H9 (cell line): ENCODE results near the gene FAM53B. TPM values are rescaled to one million over a fixed set of nuclear protein-coding genes. Genes with fewer than 3 reads are reported as not detected.
A peak's percentile ranks its signal among the peaks of the same experiment; 100 is the strongest.

Experiments
- DNase-seq: peaks from one replicate; pipeline ENCODE4 v3.0.0-alpha.2; 2017
- H2AFZ ChIP-seq: one replicate; pipeline ENCODE4 v1.6.1; 2013; ENCODE audit warnings: mild to moderate bottlenecking, low read length, control low read depth, moderate library complexity
- H2AK5ac ChIP-seq: 2 replicates; pipeline ENCODE4 v1.6.1; 2013; ENCODE audit warnings: low read length, control low read depth, mixed read lengths; ENCODE audit not compliant: insufficient read length
- H2BK120ac ChIP-seq: one replicate; pipeline ENCODE4 v1.6.1; 2013; ENCODE audit warnings: low read depth, mild to moderate bottlenecking, low read length, control low read depth, inconsistent platforms; ENCODE audit not compliant: poor library complexity, severe bottlenecking
- H2BK12ac ChIP-seq: 2 replicates; pipeline ENCODE4 v1.6.1; 2013; ENCODE audit warnings: low read length, control low read depth, mixed read lengths, low read depth; ENCODE audit not compliant: insufficient read length
- H2BK15ac ChIP-seq: 2 replicates; pipeline ENCODE4 v1.6.1; 2013; ENCODE audit warnings: low read depth, low read length, control low read depth
- H2BK20ac ChIP-seq: one replicate; pipeline ENCODE4 v1.6.1; 2013; ENCODE audit warnings: low read depth, mild to moderate bottlenecking, low read length, control low read depth, inconsistent platforms; ENCODE audit not compliant: poor library complexity, severe bottlenecking
- H2BK5ac ChIP-seq: 2 replicates; pipeline ENCODE4 v1.6.1; 2013; ENCODE audit warnings: low read length, control low read depth, mixed read lengths; ENCODE audit not compliant: insufficient read length
- H3K14ac ChIP-seq: 2 replicates; pipeline ENCODE4 v1.6.1; 2013; ENCODE audit warnings: low read length, control low read depth; ENCODE audit not compliant: insufficient read depth
- H3K18ac ChIP-seq: 2 replicates; pipeline ENCODE4 v1.6.1; 2013; ENCODE audit warnings: low read depth, mild to moderate bottlenecking, mixed read lengths, low read length, control low read depth; ENCODE audit not compliant: insufficient read length
- H3K23ac ChIP-seq: 2 replicates; pipeline ENCODE4 v1.6.1; 2013; ENCODE audit warnings: low read length, control low read depth, mixed read lengths, low read depth; ENCODE audit not compliant: insufficient read length
- H3K23me2 ChIP-seq: 2 replicates; pipeline ENCODE4 v1.6.1; 2013; ENCODE audit warnings: low read depth, mild to moderate bottlenecking, mixed read lengths, low read length, control low read depth; ENCODE audit not compliant: insufficient read length, poor library complexity, severe bottlenecking
- H3K27ac ChIP-seq: 2 replicates; pipeline ENCODE4 v1.5.1; 2013; ENCODE audit warnings: low read length, control low read depth, mixed read lengths, low read depth; ENCODE audit not compliant: insufficient read length
- H3K27me3 ChIP-seq: 2 replicates; pipeline ENCODE4 v1.6.1; 2013; ENCODE audit warnings: low read length, control low read depth, inconsistent platforms; ENCODE audit not compliant: insufficient read depth
- H3K4ac ChIP-seq: 2 replicates; pipeline ENCODE4 v1.6.1; 2013; ENCODE audit warnings: low read depth, mild to moderate bottlenecking, control low read depth, inconsistent platforms, low read length, moderate library complexity
- H3K4me1 ChIP-seq: 2 replicates; pipeline ENCODE4 v1.6.1; 2013; ENCODE audit warnings: low read length, control low read depth, inconsistent platforms; ENCODE audit not compliant: insufficient read depth
- H3K4me2 ChIP-seq: 2 replicates; pipeline ENCODE4 v1.6.1; 2013; ENCODE audit warnings: low read length, control low read depth, mixed read lengths; ENCODE audit not compliant: insufficient read length, insufficient read depth
- H3K56ac ChIP-seq: 2 replicates; pipeline ENCODE4 v1.6.1; 2013; ENCODE audit warnings: low read depth, mild to moderate bottlenecking, mixed read lengths, low read length, control low read depth; ENCODE audit not compliant: insufficient read length
- H3K79me1 ChIP-seq: 2 replicates; pipeline ENCODE4 v1.6.1; 2013; ENCODE audit warnings: low read depth, mild to moderate bottlenecking, moderate library complexity, low read length, control low read depth, inconsistent platforms; ENCODE audit not compliant: insufficient read depth, poor library complexity, severe bottlenecking
- H3K79me2 ChIP-seq: 2 replicates; pipeline ENCODE4 v1.6.1; 2013; ENCODE audit warnings: low read length, control low read depth, inconsistent platforms; ENCODE audit not compliant: insufficient read depth
- H3K9ac ChIP-seq: 2 replicates; pipeline ENCODE4 v1.6.1; 2013; ENCODE audit warnings: low read length, control low read depth, mixed read lengths; ENCODE audit not compliant: insufficient read length; ENCODE audit errors: extremely low read depth
- H3K9me3 ChIP-seq: one replicate; pipeline ENCODE4 v1.6.1; 2013; ENCODE audit warnings: low read depth, low read length, inconsistent platforms; ENCODE audit not compliant: control insufficient read depth
- H3T11ph ChIP-seq: one replicate; pipeline ENCODE4 v1.6.1; 2013; ENCODE audit warnings: mild to moderate bottlenecking, low read length, control low read depth, inconsistent platforms
- H4K20me1 ChIP-seq: one replicate; pipeline ENCODE4 v1.6.1; 2013; ENCODE audit not compliant: control insufficient read depth, insufficient read length, insufficient read depth
- H4K5ac ChIP-seq: 2 replicates; pipeline ENCODE4 v1.6.1; 2013; ENCODE audit warnings: low read depth, mild to moderate bottlenecking, mixed read lengths, low read length, control low read depth; ENCODE audit not compliant: insufficient read length
- H4K8ac ChIP-seq: replicated peaks from 2 replicates; pipeline ENCODE4 v1.6.1; 2013; ENCODE audit warnings: low read length, control low read depth, mixed read lengths, low read depth; ENCODE audit not compliant: insufficient read length
- H4K91ac ChIP-seq: 2 replicates; pipeline ENCODE4 v1.6.1; 2013; ENCODE audit warnings: low read depth, mild to moderate bottlenecking, moderate library complexity, mixed read lengths, low read length, control low read depth; ENCODE audit not compliant: insufficient read length
- H3K27ac Mint-ChIP-seq, 3 experiments: 2 replicates in 2 of 3; 3 replicates in 1 of 3; pipeline ENCODE4 v1.8.0; 2020 to 2021; ENCODE audit warnings: mixed read lengths in 3 of 3, mild to moderate bottlenecking in 1 of 3, moderate library complexity in 1 of 3
- H3K27me3 Mint-ChIP-seq: 2 replicates; pipeline ENCODE4 v1.8.0; 2021; ENCODE audit warnings: low read depth, mild to moderate bottlenecking, moderate library complexity, mixed read lengths
- H3K36me3 Mint-ChIP-seq, 3 experiments: 2 replicates in 2 of 3; 3 replicates in 1 of 3; pipeline ENCODE4 v1.8.0; 2020 to 2021; ENCODE audit warnings: low read depth in 3 of 3, mixed read lengths in 3 of 3; ENCODE audit not compliant: insufficient read depth in 1 of 3
- H3K4me1 Mint-ChIP-seq, 2 experiments: 2 replicates each; pipeline ENCODE4 v1.8.0; 2020; ENCODE audit warnings: mixed read lengths in 2 of 2
- H3K4me3 Mint-ChIP-seq, 2 experiments: 2 replicates in 1 of 2; 3 replicates in 1 of 2; pipeline ENCODE4 v1.8.0; 2020 to 2021; ENCODE audit warnings: mild to moderate bottlenecking in 2 of 2, mixed read lengths in 2 of 2, moderate library complexity in 1 of 2
- H3K9me3 Mint-ChIP-seq, 2 experiments: 2 replicates in 1 of 2; 3 replicates in 1 of 2; pipeline ENCODE4 v1.8.0; 2020; ENCODE audit warnings: mild to moderate bottlenecking in 2 of 2, mixed read lengths in 2 of 2, moderate library complexity in 1 of 2
- whole genome bisulfite sequencing: extraction: QIAGEN DNeasy Blood & Tissue Kit; methylation state at CpG from one replicate; pipeline ENCODE4 v1.1.7; 2013; ENCODE audit warnings: missing lambda C conversion rate, low lambda C conversion rate, mixed read lengths; ENCODE audit not compliant: insufficient read length; ENCODE audit errors: extremely low coverage; 5-methylcytosine and 5-hydroxymethylcytosine counted together
- total RNA-seq: library from RNA; stranded (reverse); gene quantifications from 2 replicates; pipeline ENCODE4 v1.2.1, GENCODE V29; 2021
- TF ChIP-seq, protein P1 (sequence below): fragments of 200-600 bp; sonication (generic); conservative IDR thresholded peaks from 3 replicates; pipeline ENCODE4 v1.8.0; 2021; ENCODE audit warnings: antibody characterized with exemption, mild to moderate bottlenecking

Gene FAM53B
- total RNA-seq, 1 experiment from 2014 or later: 11.5 TPM

DNA sequence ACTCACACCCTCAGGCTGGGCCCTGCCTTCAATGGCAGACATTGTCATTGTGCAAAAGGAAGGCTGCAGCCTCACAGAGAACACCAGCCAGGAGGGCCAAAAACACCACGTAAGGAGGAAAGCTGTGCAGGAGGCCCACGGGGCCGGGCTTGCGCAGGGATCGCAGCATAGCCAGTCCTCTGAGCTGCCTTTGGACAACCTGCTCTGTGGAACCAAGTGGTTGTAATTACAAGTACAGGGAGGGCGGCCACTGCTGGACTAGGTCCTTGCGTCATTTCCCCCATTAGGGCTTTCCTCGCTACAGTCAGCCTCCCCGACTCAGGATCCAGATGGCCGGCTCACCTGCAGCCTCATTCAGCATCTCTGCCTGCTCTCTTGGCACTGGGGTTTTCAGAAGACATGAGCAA is 66.9 kb downstream of the FAM53B start:
- H4K8ac ChIP-seq: no peak overlapping the region
- H2BK5ac ChIP-seq: no peak overlapping the region
- H3K79me1 ChIP-seq: no peaks in the 10 kb centered on the region
- no peak overlapping the region for H3T11ph ChIP-seq
- no peak overlapping the region for H4K5ac ChIP-seq
- H4K20me1 ChIP-seq: no peaks in the 10 kb centered on the region
- H3K9me3 ChIP-seq: no peaks in the 10 kb centered on the region
- H2AFZ ChIP-seq: no peak overlapping the region
- no peaks in the 10 kb centered on the region for H3K79me2 ChIP-seq
- no peaks in the 10 kb centered on the region for H3K27me3 ChIP-seq
- no peaks in the 10 kb centered on the region for H3K27me3 Mint-ChIP-seq
- TF ChIP-seq, protein P1, sequence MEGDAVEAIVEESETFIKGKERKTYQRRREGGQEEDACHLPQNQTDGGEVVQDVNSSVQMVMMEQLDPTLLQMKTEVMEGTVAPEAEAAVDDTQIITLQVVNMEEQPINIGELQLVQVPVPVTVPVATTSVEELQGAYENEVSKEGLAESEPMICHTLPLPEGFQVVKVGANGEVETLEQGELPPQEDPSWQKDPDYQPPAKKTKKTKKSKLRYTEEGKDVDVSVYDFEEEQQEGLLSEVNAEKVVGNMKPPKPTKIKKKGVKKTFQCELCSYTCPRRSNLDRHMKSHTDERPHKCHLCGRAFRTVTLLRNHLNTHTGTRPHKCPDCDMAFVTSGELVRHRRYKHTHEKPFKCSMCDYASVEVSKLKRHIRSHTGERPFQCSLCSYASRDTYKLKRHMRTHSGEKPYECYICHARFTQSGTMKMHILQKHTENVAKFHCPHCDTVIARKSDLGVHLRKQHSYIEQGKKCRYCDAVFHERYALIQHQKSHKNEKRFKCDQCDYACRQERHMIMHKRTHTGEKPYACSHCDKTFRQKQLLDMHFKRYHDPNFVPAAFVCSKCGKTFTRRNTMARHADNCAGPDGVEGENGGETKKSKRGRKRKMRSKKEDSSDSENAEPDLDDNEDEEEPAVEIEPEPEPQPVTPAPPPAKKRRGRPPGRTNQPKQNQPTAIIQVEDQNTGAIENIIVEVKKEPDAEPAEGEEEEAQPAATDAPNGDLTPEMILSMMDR: no peak
- H3K27ac ChIP-seq: no peak overlapping the region
- H3K36me3 Mint-ChIP-seq: peaks cover 5 to 15% (median 5%) of the 10 kb centered on the region in 3 experiments; a peak in 6 of 7 replicates
- no peak overlapping the region for H2BK15ac ChIP-seq
- no peak overlapping the region for H2AK5ac ChIP-seq
- H3K4me3 Mint-ChIP-seq: no peak overlapping the region
- H3K27ac Mint-ChIP-seq: peak overlapping the region in 1 of 3 experiments; percentile 86; a peak in 3 of 7 replicates
- H3K9ac ChIP-seq: no peak overlapping the region
- no peaks in the 10 kb centered on the region for H3K23me2 ChIP-seq
- no peaks in the 10 kb centered on the region for H3K9me3 Mint-ChIP-seq
- H3K18ac ChIP-seq: no peak overlapping the region
- H3K4me1 ChIP-seq: no peaks in the 10 kb centered on the region
- no peak overlapping the region for H2BK120ac ChIP-seq
- no peak overlapping the region for H3K4ac ChIP-seq
- no peak overlapping the region for H3K4me2 ChIP-seq
- H4K91ac ChIP-seq: no peak overlapping the region
- H3K56ac ChIP-seq: no peak overlapping the region
- no peak overlapping the region for H3K23ac ChIP-seq
- peaks cover 13 to 23% of the 10 kb centered on the region in 2 experiments for H3K4me1 Mint-ChIP-seq
- H2BK12ac ChIP-seq: no peak overlapping the region
- DNase-seq: no peak
- no peak overlapping the region for H2BK20ac ChIP-seq
- H3K14ac ChIP-seq: no peak overlapping the region
- no CpG with 5 or more reads among the region's 10 CpGs for WGBS
